Measurements from ENCODE around the gene ANKRD53.

ANKRD53 gene

GRCh38 chr2:70943205-70943871 is 35.1 kb upstream of the ANKRD53 start:
- peak; percentile 76 for DNase-seq (ENCODE audit: low read depth, low spot score)

- no peak for DNase-seq (ENCODE audit: low read depth, low spot score)
Observed at GRCh38 chr2:70944111-70944690, 34.2 kb upstream of the ANKRD53 start.

GRCh38 chr2:70946832-70947442 is 31.5 kb upstream of the ANKRD53 start:
- peak; percentile 79 for DNase-seq (ENCODE audit: low read depth, low spot score)

GRCh38 chr2:70947556-70948184 is 30.8 kb upstream of the ANKRD53 start:
- DNase-seq (ENCODE audit: low read depth, low spot score) = peak; percentile 53

- DNase-seq (ENCODE audit: low read depth, low spot score) = peak; percentile 79
Observed at GRCh38 chr2:70948337-70949003, 30.0 kb upstream of the ANKRD53 start.

GRCh38 chr2:70949086-70949485 is 29.3 kb upstream of the ANKRD53 start:
- DNase-seq (ENCODE audit: low read depth, low spot score) = no peak

- no peak for DNase-seq (ENCODE audit: low read depth, low spot score)
Observed at GRCh38 chr2:70954886-70955285, 23.5 kb upstream of the ANKRD53 start.

GRCh38 chr2:70956141-70956540 is 22.3 kb upstream of the ANKRD53 start:
- no peak for DNase-seq (ENCODE audit: low read depth, low spot score)

- DNase-seq (ENCODE audit: low read depth, low spot score) = no peak
Observed at GRCh38 chr2:70957798-70958197, 20.6 kb upstream of the ANKRD53 start.

- DNase-seq (ENCODE audit: low read depth, low spot score) = no peak
Observed at GRCh38 chr2:70958759-70959158, 19.7 kb upstream of the ANKRD53 start.

- no peak for DNase-seq (ENCODE audit: low read depth, low spot score)
Observed at GRCh38 chr2:70959271-70959761, 19.1 kb upstream of the ANKRD53 start.

GRCh38 chr2:70959851-70960832 is 18.3 kb upstream of the ANKRD53 start:
- DNase-seq (ENCODE audit: low read depth, low spot score) = no peak

- DNase-seq (ENCODE audit: low read depth, low spot score) = no peak
Observed at GRCh38 chr2:70960833-70961647, 17.4 kb upstream of the ANKRD53 start.

GRCh38 chr2:70961648-70961994 is 16.8 kb upstream of the ANKRD53 start:
- DNase-seq (ENCODE audit: low read depth, low spot score) = no peak

- no peak for DNase-seq (ENCODE audit: low read depth, low spot score)
Observed at GRCh38 chr2:70962211-70962884, 16.1 kb upstream of the ANKRD53 start.

- no peak for DNase-seq (ENCODE audit: low read depth, low spot score)
Observed at GRCh38 chr2:70962885-70963878, 15.2 kb upstream of the ANKRD53 start.

- no peak for DNase-seq (ENCODE audit: low read depth, low spot score)
Observed at GRCh38 chr2:70964133-70964532, 14.3 kb upstream of the ANKRD53 start.
